Osteocyte (in vitro differentiated cells): ENCODE measurements around the gene CNIH4. TPM values are rescaled to one million over a fixed set of nuclear protein-coding genes. Genes with fewer than 3 reads are reported as not detected.
"Not testable (repeated sequence)": the region's sequence is repeated elsewhere in the genome, so short reads cannot be mapped to it uniquely, and the experiment has no call there.

ENCODE experiments used
- DNase-seq: peaks from one replicate; pipeline ENCODE4 v3.0.0; 2021; ENCODE audit warnings: mixed read lengths; ENCODE audit not compliant: unreplicated experiment; ENCODE audit errors: extremely low spot score
- H3K27ac Mint-ChIP-seq: one replicate; pipeline ENCODE4 v1.8.0; 2021; ENCODE audit warnings: mild to moderate bottlenecking, mixed read lengths; ENCODE audit not compliant: unreplicated experiment
- H3K27me3 Mint-ChIP-seq: one replicate; pipeline ENCODE4 v1.8.0; 2021; ENCODE audit warnings: mixed read lengths; ENCODE audit not compliant: unreplicated experiment
- H3K36me3 Mint-ChIP-seq: one replicate; pipeline ENCODE4 v1.8.0; 2021; ENCODE audit warnings: mixed read lengths; ENCODE audit not compliant: unreplicated experiment
- H3K4me1 Mint-ChIP-seq: one replicate; pipeline ENCODE4 v1.8.0; 2021; ENCODE audit warnings: mixed read lengths; ENCODE audit not compliant: unreplicated experiment
- H3K4me3 Mint-ChIP-seq: one replicate; pipeline ENCODE4 v1.8.0; 2021; ENCODE audit warnings: mild to moderate bottlenecking, moderate library complexity, mixed read lengths; ENCODE audit not compliant: unreplicated experiment
- H3K9me3 Mint-ChIP-seq: one replicate; pipeline ENCODE4 v1.8.0; 2021; ENCODE audit warnings: mixed read lengths; ENCODE audit not compliant: unreplicated experiment
- CTCF ChIP-seq: fragments of 200-600 bp; sonication (generic); IDR thresholded peaks from 2 replicates; pipeline ENCODE4 v1.5.0; 2021; ENCODE audit warnings: antibody characterized with exemption, mild to moderate bottlenecking, moderate library complexity
- microRNA-seq: library from miRNA; unstranded; fragments of <30 nt; microRNA quantifications from one replicate; pipeline ENCODE4 v1.1.0, GENCODE V29; 2020; ENCODE audit not compliant: unreplicated experiment
- total RNA-seq: library from RNA; stranded (reverse); gene quantifications from 2 replicates; pipeline ENCODE4 v1.2.1, GENCODE V29; 2021

Gene CNIH4
- total RNA-seq, 1 donor from 2014 or later: 54.8 TPM

DNA sequence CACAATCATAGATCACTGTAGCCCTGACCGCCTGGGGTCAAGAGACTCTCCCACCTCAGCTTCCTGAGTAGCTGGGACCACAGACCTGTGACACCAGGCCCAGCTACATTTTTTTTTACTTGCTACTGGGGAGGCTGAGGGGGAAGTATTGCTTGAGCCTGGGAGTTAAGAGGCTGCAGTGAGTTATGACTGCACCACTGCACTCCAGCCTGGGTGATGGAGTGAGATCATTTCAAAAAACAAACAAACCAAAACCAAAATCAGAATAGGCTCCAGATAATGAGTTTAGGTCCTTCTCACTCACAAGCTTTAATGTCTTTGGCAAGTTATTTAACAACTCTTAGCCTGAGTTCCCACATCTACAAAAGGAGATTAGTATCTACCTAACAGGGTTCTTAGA is 55.1 kb downstream of the CNIH4 start:
- no peak for TF ChIP-seq CTCF
- Mint-ChIP-seq H3K27ac (no peak overlapping the region), H3K4me3 (no peak overlapping the region), H3K9me3 (no peaks in the 10 kb centered on the region), H3K4me1 (peaks cover 10% of the 10 kb centered on the region), H3K36me3 (peaks cover 49% of the 10 kb centered on the region), H3K27me3 (no peaks in the 10 kb centered on the region)
- DNase-seq: no peak

GRCh38 chr1:224420106-224420505 is 63.4 kb downstream of the CNIH4 start:
- peaks cover 5% of the 10 kb centered on the region for H3K4me1 Mint-ChIP-seq
- H3K9me3 Mint-ChIP-seq: no peaks in the 10 kb centered on the region
- H3K36me3 Mint-ChIP-seq: peaks cover 77% of the 10 kb centered on the region
- no peak overlapping the region for H3K27ac Mint-ChIP-seq
- no peaks in the 10 kb centered on the region for H3K27me3 Mint-ChIP-seq
- no peak for DNase-seq
- no peak overlapping the region for H3K4me3 Mint-ChIP-seq
- TF ChIP-seq CTCF: no peak

DNA sequence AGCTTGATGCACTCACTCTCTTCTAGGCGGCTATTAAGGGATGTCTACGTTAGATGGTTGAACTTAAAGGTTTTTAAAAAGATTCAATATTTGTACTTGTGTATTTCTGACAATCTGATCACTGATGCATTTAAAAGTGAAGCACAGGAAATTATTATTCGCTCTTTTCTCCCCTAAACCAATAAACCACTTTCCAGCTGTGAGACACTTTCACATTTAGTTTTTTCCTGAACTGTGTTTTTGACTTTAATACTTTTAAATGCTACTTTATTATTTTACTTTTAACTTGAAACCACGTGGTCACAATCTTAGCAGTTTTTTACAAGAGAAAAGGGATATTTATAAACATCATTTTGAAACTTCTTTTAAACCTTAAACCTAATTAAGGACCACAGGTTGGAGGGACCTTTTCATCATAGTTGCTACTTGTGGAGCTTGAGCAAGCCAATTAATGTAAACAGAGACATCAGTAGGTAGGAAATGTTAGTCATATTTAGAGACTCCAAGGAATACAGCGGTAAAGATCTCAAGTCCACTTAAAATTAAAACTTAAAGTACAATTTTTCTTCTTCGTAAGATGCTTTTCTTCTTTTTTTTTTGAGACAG is 68.7 kb downstream of the CNIH4 start:
- no peaks in the 10 kb centered on the region for H3K27me3 Mint-ChIP-seq
- H3K9me3 Mint-ChIP-seq: no peaks in the 10 kb centered on the region
- peak overlapping the region; percentile 38 for H3K27ac Mint-ChIP-seq
- peaks cover 63% of the 10 kb centered on the region for H3K36me3 Mint-ChIP-seq
- H3K4me3 Mint-ChIP-seq: no peak overlapping the region
- DNase-seq: no peak
- peaks cover 44% of the 10 kb centered on the region for H3K4me1 Mint-ChIP-seq
- TF ChIP-seq CTCF: no peak

GRCh38 chr1:224426869-224427268 is 70.2 kb downstream of the CNIH4 start:
- not testable (repeated sequence) for H3K4me3 Mint-ChIP-seq, DNase-seq, H3K27me3 Mint-ChIP-seq, H3K9me3 Mint-ChIP-seq
- Mint-ChIP-seq H3K36me3 (peaks cover 60% of the 10 kb centered on the region), H3K27ac (peak overlapping the region; percentile 86), H3K4me1 (peaks cover 54% of the 10 kb centered on the region)

- Mint-ChIP-seq H3K4me1 (peaks cover 59% of the 10 kb centered on the region), H3K27ac (peak overlapping the region; percentile 86), H3K36me3 (peaks cover 55% of the 10 kb centered on the region), H3K9me3 (no peaks in the 10 kb centered on the region), H3K4me3 (peak overlapping the region; percentile 36), H3K27me3 (no peaks in the 10 kb centered on the region)
- TF ChIP-seq CTCF: no peak
- no peak for DNase-seq
Measured at GRCh38 chr1:224427346-224427745, 70.7 kb downstream of the CNIH4 start.

DNA sequence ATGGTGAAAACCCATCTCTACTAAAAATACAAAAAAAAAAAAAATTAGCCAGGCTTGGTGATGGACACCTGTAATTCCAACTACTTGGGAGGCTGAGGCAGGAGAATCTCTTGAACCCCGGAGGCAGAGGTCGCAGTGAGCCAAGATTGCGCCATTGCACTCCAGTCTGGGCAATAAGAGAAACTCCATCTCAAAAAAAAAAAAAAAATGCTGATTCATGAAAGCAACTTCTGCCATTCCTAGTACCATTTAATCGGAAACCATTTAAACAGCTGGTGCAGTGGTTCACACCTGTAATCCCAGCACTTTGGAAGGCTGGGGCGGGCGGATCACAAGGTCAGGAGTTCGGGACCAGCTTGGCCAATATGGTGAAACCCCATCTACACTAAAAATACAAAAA is 72.0 kb downstream of the CNIH4 start:
- Mint-ChIP-seq H3K27ac (peak overlapping the region; percentile 61), H3K4me3 (peak overlapping the region; percentile 8), H3K4me1 (peaks cover 65% of the 10 kb centered on the region), H3K36me3 (peaks cover 43% of the 10 kb centered on the region)
- not testable (repeated sequence) for H3K27me3 Mint-ChIP-seq, H3K9me3 Mint-ChIP-seq, DNase-seq

Small RNAs within 50 kb of the gene (microRNA-seq; reads per million reads assigned to microRNA genes)
- not detected for gene MIR4742

Other genes starting within 250 kb of the CNIH4 start
- gene FBXO28, start 242.8 kb upstream of the CNIH4 start, total RNA-seq: 26.0 and 28.1 TPM in 2 replicates
- gene DEGS1, start 173.6 kb upstream of the CNIH4 start, total RNA-seq: 110 and 117 TPM in 2 replicates
- gene NVL, start 26.7 kb upstream of the CNIH4 start, total RNA-seq: 22.5 and 28.2 TPM in 2 replicates
- gene WDR26, start 77.9 kb downstream of the CNIH4 start, total RNA-seq: 106 and 111 TPM in 2 replicates